Measurements from ENCODE around the gene TMEM181.
A peak's percentile ranks its signal among the peaks of the same experiment; 100 is the strongest.
"Not testable (repeated sequence)": the region's sequence is repeated elsewhere in the genome, so short reads cannot be mapped to it uniquely, and the experiment has no call there.

Gene TMEM181

GRCh38 chr6:158524311-158524710 is 35.6 kb upstream of the TMEM181 start:
- H3K4me3 ChIP-seq (ENCODE audit: low read depth, low read length): no peak overlapping the region
- DNase-seq (ENCODE audit: low read depth): no peak
- no peak for TF ChIP-seq CTCF (IDR thresholded peaks at IDR 0.05; ENCODE audit: control insufficient read depth, extremely low read depth, insufficient read depth)

GRCh38 chr6:158527858-158528257 is 32.0 kb upstream of the TMEM181 start:
- H3K4me3 ChIP-seq (ENCODE audit: low read depth, low read length); DNase-seq (ENCODE audit: low read depth): not testable (repeated sequence)

GRCh38 chr6:158528826-158529225 is 31.1 kb upstream of the TMEM181 start:
- no peak overlapping the region for H3K4me3 ChIP-seq (ENCODE audit: low read depth, low read length)
- TF ChIP-seq CTCF (IDR thresholded peaks at IDR 0.05; ENCODE audit: control insufficient read depth, extremely low read depth, insufficient read depth): no peak

GRCh38 chr6:158529629-158530028 is 30.3 kb upstream of the TMEM181 start:
- no peak overlapping the region for H3K4me3 ChIP-seq (ENCODE audit: low read depth, low read length)
- TF ChIP-seq CTCF (IDR thresholded peaks at IDR 0.05; ENCODE audit: control insufficient read depth, extremely low read depth, insufficient read depth): no peak

More at GRCh38 chr6:158528826-158529225, 31.1 kb upstream of the TMEM181 start:
- no peak for DNase-seq (ENCODE audit: low read depth)

GRCh38 chr6:158531566-158531965 is 28.3 kb upstream of the TMEM181 start:
- no peak for DNase-seq (ENCODE audit: low read depth)

More at GRCh38 chr6:158529629-158530028, 30.3 kb upstream of the TMEM181 start:
- no peak for DNase-seq (ENCODE audit: low read depth)

GRCh38 chr6:158531970-158532369 is 27.9 kb upstream of the TMEM181 start:
- no peak for TF ChIP-seq CTCF (IDR thresholded peaks at IDR 0.05; ENCODE audit: control insufficient read depth, extremely low read depth, insufficient read depth)
- DNase-seq (ENCODE audit: low read depth): no peak
- no peak overlapping the region for H3K4me3 ChIP-seq (ENCODE audit: low read depth, low read length)

More at GRCh38 chr6:158531566-158531965, 28.3 kb upstream of the TMEM181 start:
- no peak overlapping the region for H3K4me3 ChIP-seq (ENCODE audit: low read depth, low read length)
- TF ChIP-seq CTCF (IDR thresholded peaks at IDR 0.05; ENCODE audit: control insufficient read depth, extremely low read depth, insufficient read depth): no peak

- peak overlapping the region; percentile 25 for H3K4me3 ChIP-seq (ENCODE audit: low read depth, low read length)
- no peak for TF ChIP-seq CTCF (IDR thresholded peaks at IDR 0.05; ENCODE audit: control insufficient read depth, extremely low read depth, insufficient read depth)
- DNase-seq (ENCODE audit: low read depth): no peak
These were observed 23.6 kb upstream of the TMEM181 start for GRCh38 chr6:158536084-158536890.

Data from LNCaP clone FGC (cell line).